ENCODE results near the gene MTUS2.
"Not testable (repeated sequence)": the region's sequence is repeated elsewhere in the genome, so short reads cannot be mapped to it uniquely, and the experiment has no call there.

MTUS2 gene

GRCh38 chr13:29317828-29318227 lies 497.7 kb downstream of the MTUS2 start:
- H3K9ac ChIP-seq (ENCODE audit: low read length), result no peak overlapping the region
- no peaks in the 10 kb centered on the region; the same call in 1 of the 2 replicates for H3K9me3 ChIP-seq (ENCODE audit: control insufficient read depth, insufficient read depth, low read depth, low read length)
- H3K4me1 ChIP-seq (ENCODE audit: control insufficient read depth, insufficient read depth, low read length), result no peaks in the 10 kb centered on the region
- H3K27me3 ChIP-seq (ENCODE audit: control insufficient read depth, insufficient read depth, low read length), result no peaks in the 10 kb centered on the region
- no peak overlapping the region for H3K4me3 ChIP-seq (ENCODE audit: low read depth, low read length)
- no peak overlapping the region for H3K27ac ChIP-seq (ENCODE audit: low read depth, low read length)
- H3K36me3 ChIP-seq (ENCODE audit: control insufficient read depth, insufficient read depth, low read length), result no peaks in the 10 kb centered on the region

GRCh38 chr13:29318741-29319140 lies 498.6 kb downstream of the MTUS2 start:
- no peaks in the 10 kb centered on the region for H3K4me1 ChIP-seq (ENCODE audit: control insufficient read depth, insufficient read depth, low read length)
- no peaks in the 10 kb centered on the region for H3K27me3 ChIP-seq (ENCODE audit: control insufficient read depth, insufficient read depth, low read length)
- H3K4me3 ChIP-seq (ENCODE audit: low read depth, low read length), result no peak overlapping the region
- H3K9me3 ChIP-seq (ENCODE audit: control insufficient read depth, insufficient read depth, low read depth, low read length), result no peaks in the 10 kb centered on the region; the same call in 1 of the 2 replicates
- no peaks in the 10 kb centered on the region for H3K36me3 ChIP-seq (ENCODE audit: control insufficient read depth, insufficient read depth, low read length)
- H3K9ac ChIP-seq (ENCODE audit: low read length), result no peak overlapping the region
- no peak overlapping the region for H3K27ac ChIP-seq (ENCODE audit: low read depth, low read length)

GRCh38 chr13:29319451-29319850 lies 499.3 kb downstream of the MTUS2 start:
- Histone ChIP-seq H3K9ac (ENCODE audit: low read length) (no peak overlapping the region), H3K4me1 (ENCODE audit: control insufficient read depth, insufficient read depth, low read length) (no peaks in the 10 kb centered on the region), H3K9me3 (ENCODE audit: control insufficient read depth, insufficient read depth, low read depth, low read length) (no peaks in the 10 kb centered on the region; the same call in 1 of the 2 replicates), H3K36me3 (ENCODE audit: control insufficient read depth, insufficient read depth, low read length) (no peaks in the 10 kb centered on the region), H3K27me3 (ENCODE audit: control insufficient read depth, insufficient read depth, low read length) (no peaks in the 10 kb centered on the region), H3K27ac (ENCODE audit: low read depth, low read length) (no peak overlapping the region), H3K4me3 (ENCODE audit: low read depth, low read length) (no peak overlapping the region)

- H3K36me3 ChIP-seq (ENCODE audit: control insufficient read depth, insufficient read depth, low read length), result no peaks in the 10 kb centered on the region
- H3K9ac ChIP-seq (ENCODE audit: low read length), result no peak overlapping the region
- no peaks in the 10 kb centered on the region for H3K27me3 ChIP-seq (ENCODE audit: control insufficient read depth, insufficient read depth, low read length)
- no peak overlapping the region for H3K27ac ChIP-seq (ENCODE audit: low read depth, low read length)
- no peaks in the 10 kb centered on the region; the same call in 1 of the 2 replicates for H3K9me3 ChIP-seq (ENCODE audit: control insufficient read depth, insufficient read depth, low read depth, low read length)
- no peaks in the 10 kb centered on the region for H3K4me1 ChIP-seq (ENCODE audit: control insufficient read depth, insufficient read depth, low read length)
- H3K4me3 ChIP-seq (ENCODE audit: low read depth, low read length), result no peak overlapping the region
These were observed 503.8 kb downstream of the MTUS2 start for GRCh38 chr13:29323954-29324353.

- Histone ChIP-seq H3K36me3 (ENCODE audit: control insufficient read depth, insufficient read depth, low read length) (no peaks in the 10 kb centered on the region), H3K27me3 (ENCODE audit: control insufficient read depth, insufficient read depth, low read length) (no peaks in the 10 kb centered on the region), H3K9ac (ENCODE audit: low read length) (no peak overlapping the region), H3K4me1 (ENCODE audit: control insufficient read depth, insufficient read depth, low read length) (no peaks in the 10 kb centered on the region), H3K9me3 (ENCODE audit: control insufficient read depth, insufficient read depth, low read depth, low read length) (no peaks in the 10 kb centered on the region; the same call in 1 of the 2 replicates), H3K4me3 (ENCODE audit: low read depth, low read length) (no peak overlapping the region), H3K27ac (ENCODE audit: low read depth, low read length) (no peak overlapping the region)
These were observed 504.5 kb downstream of the MTUS2 start for GRCh38 chr13:29324601-29325000.

- Histone ChIP-seq H3K4me1 (ENCODE audit: control insufficient read depth, insufficient read depth, low read length) (no peaks in the 10 kb centered on the region), H3K27me3 (ENCODE audit: control insufficient read depth, insufficient read depth, low read length) (no peaks in the 10 kb centered on the region), H3K27ac (ENCODE audit: low read depth, low read length) (no peak overlapping the region), H3K4me3 (ENCODE audit: low read depth, low read length) (no peak overlapping the region), H3K36me3 (ENCODE audit: control insufficient read depth, insufficient read depth, low read length) (no peaks in the 10 kb centered on the region), H3K9me3 (ENCODE audit: control insufficient read depth, insufficient read depth, low read depth, low read length) (no peaks in the 10 kb centered on the region; the same call in 1 of the 2 replicates), H3K9ac (ENCODE audit: low read length) (no peak overlapping the region)
These were observed 508.4 kb downstream of the MTUS2 start for GRCh38 chr13:29328501-29328900.

- H3K9ac ChIP-seq (ENCODE audit: low read length), result no peak overlapping the region
- peaks cover 20% of the 10 kb centered on the region for H3K9me3 ChIP-seq (ENCODE audit: control insufficient read depth, insufficient read depth, low read depth, low read length)
- no peak overlapping the region for H3K4me3 ChIP-seq (ENCODE audit: low read depth, low read length)
- no peaks in the 10 kb centered on the region for H3K4me1 ChIP-seq (ENCODE audit: control insufficient read depth, insufficient read depth, low read length)
- no peaks in the 10 kb centered on the region for H3K36me3 ChIP-seq (ENCODE audit: control insufficient read depth, insufficient read depth, low read length)
- no peak overlapping the region for H3K27ac ChIP-seq (ENCODE audit: low read depth, low read length)
- H3K27me3 ChIP-seq (ENCODE audit: control insufficient read depth, insufficient read depth, low read length), result no peaks in the 10 kb centered on the region
These were observed 516.2 kb downstream of the MTUS2 start for GRCh38 chr13:29336356-29336755.

- Histone ChIP-seq H3K9ac (ENCODE audit: low read length) (no peak overlapping the region), H3K4me1 (ENCODE audit: control insufficient read depth, insufficient read depth, low read length) (no peaks in the 10 kb centered on the region), H3K27ac (ENCODE audit: low read depth, low read length) (no peak overlapping the region)
These were observed 519.5 kb downstream of the MTUS2 start for GRCh38 chr13:29339386-29340272.

GRCh38 chr13:29345860-29346582 lies 525.9 kb downstream of the MTUS2 start:
- H3K9me3 ChIP-seq (ENCODE audit: control insufficient read depth, insufficient read depth, low read depth, low read length), result not testable (repeated sequence)

More at GRCh38 chr13:29339386-29340272, 519.5 kb downstream of the MTUS2 start:
- H3K27me3 ChIP-seq (ENCODE audit: control insufficient read depth, insufficient read depth, low read length), result no peaks in the 10 kb centered on the region
- H3K36me3 ChIP-seq (ENCODE audit: control insufficient read depth, insufficient read depth, low read length), result no peaks in the 10 kb centered on the region
- no peak overlapping the region for H3K4me3 ChIP-seq (ENCODE audit: low read depth, low read length)
- H3K9me3 ChIP-seq (ENCODE audit: control insufficient read depth, insufficient read depth, low read depth, low read length), result peaks cover 17% of the 10 kb centered on the region

GRCh38 chr13:29355029-29355428 lies 534.9 kb downstream of the MTUS2 start:
- no peaks in the 10 kb centered on the region for H3K9me3 ChIP-seq (ENCODE audit: control insufficient read depth, insufficient read depth, low read depth, low read length)
- H3K9ac ChIP-seq (ENCODE audit: low read length), result no peak overlapping the region
- no peaks in the 10 kb centered on the region for H3K4me1 ChIP-seq (ENCODE audit: control insufficient read depth, insufficient read depth, low read length)
- H3K4me3 ChIP-seq (ENCODE audit: low read depth, low read length), result no peak overlapping the region
- no peaks in the 10 kb centered on the region for H3K27me3 ChIP-seq (ENCODE audit: control insufficient read depth, insufficient read depth, low read length)
- no peaks in the 10 kb centered on the region for H3K36me3 ChIP-seq (ENCODE audit: control insufficient read depth, insufficient read depth, low read length)
- H3K27ac ChIP-seq (ENCODE audit: low read depth, low read length), result no peak overlapping the region

More at GRCh38 chr13:29345860-29346582, 525.9 kb downstream of the MTUS2 start:
- not testable (repeated sequence) for H3K27me3 ChIP-seq (ENCODE audit: control insufficient read depth, insufficient read depth, low read length); H3K36me3 ChIP-seq (ENCODE audit: control insufficient read depth, insufficient read depth, low read length); H3K4me1 ChIP-seq (ENCODE audit: control insufficient read depth, insufficient read depth, low read length); H3K4me3 ChIP-seq (ENCODE audit: low read depth, low read length); H3K27ac ChIP-seq (ENCODE audit: low read depth, low read length); H3K9ac ChIP-seq (ENCODE audit: low read length)

GRCh38 chr13:29359181-29359580 lies 539.0 kb downstream of the MTUS2 start:
- H3K27me3 ChIP-seq (ENCODE audit: control insufficient read depth, insufficient read depth, low read length), result no peaks in the 10 kb centered on the region
- no peaks in the 10 kb centered on the region for H3K36me3 ChIP-seq (ENCODE audit: control insufficient read depth, insufficient read depth, low read length)
- H3K4me1 ChIP-seq (ENCODE audit: control insufficient read depth, insufficient read depth, low read length), result no peaks in the 10 kb centered on the region
- H3K9ac ChIP-seq (ENCODE audit: low read length), result no peak overlapping the region
- no peak overlapping the region for H3K4me3 ChIP-seq (ENCODE audit: low read depth, low read length)
- H3K9me3 ChIP-seq (ENCODE audit: control insufficient read depth, insufficient read depth, low read depth, low read length), result no peaks in the 10 kb centered on the region
- no peak overlapping the region for H3K27ac ChIP-seq (ENCODE audit: low read depth, low read length)
